HG02884 (cell line): ENCODE data around the gene SETD3.

Experiments used
- ATAC-seq: cut with Tn5 transposase; IDR thresholded peaks from one replicate; pipeline ENCODE4 v1.9.1; 2021; ENCODE audit warnings: mild to moderate bottlenecking, moderate library complexity; ENCODE audit not compliant: unreplicated experiment

The SETD3 gene

DNA sequence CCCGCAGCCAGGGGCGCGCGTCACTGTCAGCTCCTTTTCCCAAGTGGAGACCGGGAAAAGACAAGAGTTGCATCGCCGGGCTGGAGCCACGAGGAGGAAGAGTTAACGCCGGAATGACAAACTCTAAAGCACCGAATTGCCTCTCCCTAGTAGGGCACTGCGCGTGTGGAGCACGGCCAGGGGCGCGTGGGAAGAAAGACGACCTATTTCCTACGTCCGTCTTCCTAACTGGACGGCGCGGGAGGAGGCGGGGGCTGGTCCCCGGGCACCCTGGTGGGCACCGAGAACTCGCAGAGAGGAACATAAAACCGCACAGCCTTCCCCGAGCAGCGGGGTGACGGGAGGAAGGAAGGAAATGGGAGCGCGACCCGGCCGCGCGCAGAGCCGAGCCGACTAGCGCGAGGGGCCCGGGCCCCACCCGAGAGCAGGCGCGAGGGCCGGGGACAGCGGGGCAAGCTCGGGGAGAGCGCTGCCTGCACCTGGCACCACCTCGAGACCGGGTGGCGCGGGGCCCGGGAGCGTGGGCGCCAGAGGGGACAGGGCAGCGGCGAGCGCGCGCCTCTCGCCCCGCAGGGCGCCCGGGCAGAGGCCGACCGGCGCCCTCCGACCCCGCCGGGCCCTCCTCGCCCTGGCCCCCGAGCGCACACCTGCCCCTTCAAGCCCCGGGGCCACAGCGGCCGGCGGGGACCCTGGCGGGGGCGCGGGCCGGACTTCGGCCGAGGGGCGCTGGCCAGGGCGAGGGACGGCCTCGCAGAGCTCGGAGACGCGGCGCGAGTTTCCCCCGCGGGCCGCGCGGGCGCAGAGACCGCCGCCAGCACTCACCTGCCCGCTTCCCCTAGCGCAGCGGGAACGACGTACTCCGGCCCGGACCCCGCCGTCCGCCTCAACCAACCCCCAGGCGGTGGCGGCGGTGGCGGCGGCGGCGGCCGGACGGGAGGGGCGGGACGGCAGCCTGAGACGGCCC is at the start of gene SETD3:
Gene SETD3 (minus strand): TSS at position 954 of the 964 bp plus-strand sequence. CDS start 15,054 bp downstream, outside the sequence.
- ATAC-seq: peak; percentile 0

DNA sequence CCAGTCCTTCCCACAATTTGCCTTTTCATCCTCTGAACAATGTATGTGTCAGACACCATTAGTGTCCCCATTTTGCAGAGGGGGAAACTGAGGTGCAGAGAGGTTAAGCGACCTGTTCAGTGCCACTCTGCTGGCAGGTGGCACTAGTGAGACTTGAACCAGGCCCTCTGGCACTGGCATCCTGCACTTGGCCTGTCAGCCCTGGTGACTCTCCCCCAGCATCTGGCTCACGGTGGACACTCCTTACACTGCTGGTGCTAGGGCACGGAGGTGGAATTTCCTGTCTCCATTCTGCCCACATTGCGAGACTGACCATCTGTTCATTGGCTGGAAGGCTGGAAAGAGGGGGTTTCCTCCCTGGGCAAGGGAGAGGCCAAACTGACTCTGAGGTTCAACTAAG is 49.2 kb upstream of the SETD3 start:
- no peak for ATAC-seq

DNA sequence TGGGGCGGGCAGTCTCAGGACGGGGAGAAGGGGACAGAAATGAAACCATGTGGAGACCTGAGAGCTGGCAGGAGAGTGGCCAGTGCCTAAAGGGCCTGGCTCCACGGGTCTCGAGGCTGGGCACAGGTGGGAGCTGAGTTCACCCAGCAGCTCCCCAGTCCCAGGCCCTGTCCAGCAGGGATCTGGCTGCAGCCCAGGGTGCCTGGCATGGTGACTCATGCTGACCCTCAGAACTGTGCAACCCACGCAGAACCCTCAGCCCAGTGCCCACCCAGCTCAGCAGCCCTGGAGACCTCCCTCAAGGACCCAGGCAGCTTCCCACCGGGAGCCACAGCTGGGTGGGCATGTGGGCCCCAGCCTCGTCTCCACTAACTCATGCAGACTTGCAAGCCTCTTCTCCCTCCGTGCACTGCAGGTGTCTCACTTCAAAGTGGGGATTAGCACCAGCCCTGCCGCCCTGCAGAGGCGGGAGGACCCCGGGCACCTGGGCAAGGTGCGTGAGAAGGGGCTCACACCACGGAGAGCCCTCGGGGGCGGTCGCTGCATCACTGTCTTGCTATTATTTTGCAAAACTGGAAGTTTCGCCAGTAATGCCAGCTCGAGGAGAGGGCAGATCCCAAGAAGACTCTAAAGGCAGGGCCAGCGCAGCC is 46.9 kb upstream of the SETD3 start:
- no peak for ATAC-seq

DNA sequence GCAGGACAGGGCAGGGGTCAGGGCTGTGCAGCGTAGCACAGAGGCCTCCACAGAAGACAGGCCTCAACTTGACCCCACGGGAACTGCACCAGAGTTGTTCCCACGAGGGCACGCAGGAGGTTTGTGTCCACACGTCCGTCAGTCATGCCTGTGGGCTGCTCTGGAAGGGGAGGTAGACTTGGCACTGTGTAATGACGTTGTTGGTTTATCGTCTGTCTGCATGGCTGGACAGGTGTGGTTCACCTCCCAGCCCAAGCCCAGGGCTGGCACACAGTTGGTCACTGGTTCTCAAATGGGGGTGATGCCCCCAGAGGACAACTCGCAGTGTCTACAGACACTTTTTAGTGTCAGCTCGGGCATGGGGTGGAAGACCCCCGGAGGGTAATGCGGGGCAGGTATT is 46.4 kb upstream of the SETD3 start:
- no peak for ATAC-seq

DNA sequence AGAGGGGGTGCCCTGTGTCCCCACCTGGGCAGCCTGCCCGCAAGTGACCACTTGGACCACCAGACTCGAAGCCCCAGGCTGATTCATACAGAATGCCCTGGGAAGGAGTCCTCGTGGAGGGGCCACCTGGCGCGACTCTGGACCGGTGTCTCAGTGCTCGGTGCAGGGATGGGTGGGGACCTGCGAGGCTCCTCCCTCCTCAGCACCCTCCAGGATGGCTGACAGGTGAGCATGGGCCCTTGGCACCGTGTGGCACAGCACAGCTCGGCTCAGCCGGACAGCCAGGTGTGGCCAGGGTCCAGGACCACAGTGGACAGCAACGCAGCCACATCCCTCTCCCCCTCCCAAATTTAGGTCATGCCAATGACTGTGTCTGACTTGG is 45.0 kb upstream of the SETD3 start:
- ATAC-seq: no peak

DNA sequence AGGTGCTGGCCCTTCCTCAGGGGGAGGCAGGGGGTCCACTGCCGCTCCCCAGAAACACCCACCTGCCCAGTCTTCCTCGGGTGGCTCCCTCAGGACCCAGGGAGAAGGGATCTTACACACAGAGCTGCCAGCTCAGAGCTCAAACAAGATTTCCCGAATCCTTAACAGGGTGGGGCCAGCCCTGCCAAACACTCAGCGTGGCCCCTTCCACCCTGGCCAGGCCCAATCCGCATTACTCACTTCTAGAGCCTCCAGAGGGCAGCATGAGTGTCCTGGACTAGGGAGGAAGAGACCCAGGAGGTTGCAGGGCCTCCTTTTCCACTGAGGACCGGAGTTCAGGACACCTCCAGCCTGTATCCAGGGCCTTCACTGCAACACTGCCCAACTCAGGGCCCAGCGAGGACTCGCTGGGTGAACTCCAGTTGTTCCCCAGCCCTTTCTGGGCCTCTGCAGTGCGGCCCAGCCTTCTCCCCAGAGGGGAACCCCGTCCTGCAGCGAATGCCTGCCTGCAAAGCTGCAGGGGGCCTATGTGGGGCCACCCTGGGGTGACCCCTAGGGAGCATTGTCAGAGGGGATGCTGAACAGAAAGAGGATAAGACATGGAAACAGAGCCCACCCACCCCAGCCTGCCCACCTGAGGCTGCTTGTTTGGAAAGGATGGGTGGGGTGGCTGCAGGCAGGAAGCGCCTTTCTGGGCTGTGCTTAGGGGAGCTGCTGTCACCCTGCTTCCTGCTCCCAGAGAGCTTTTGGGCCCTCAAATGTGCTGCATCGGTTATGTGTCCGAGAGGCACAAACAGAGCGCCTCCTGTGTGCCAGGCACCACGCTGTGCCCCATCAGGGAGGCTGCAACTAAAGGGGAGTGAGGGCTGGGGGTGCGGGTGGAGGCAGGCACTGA is 44.4 kb upstream of the SETD3 start:
- no peak for ATAC-seq

DNA sequence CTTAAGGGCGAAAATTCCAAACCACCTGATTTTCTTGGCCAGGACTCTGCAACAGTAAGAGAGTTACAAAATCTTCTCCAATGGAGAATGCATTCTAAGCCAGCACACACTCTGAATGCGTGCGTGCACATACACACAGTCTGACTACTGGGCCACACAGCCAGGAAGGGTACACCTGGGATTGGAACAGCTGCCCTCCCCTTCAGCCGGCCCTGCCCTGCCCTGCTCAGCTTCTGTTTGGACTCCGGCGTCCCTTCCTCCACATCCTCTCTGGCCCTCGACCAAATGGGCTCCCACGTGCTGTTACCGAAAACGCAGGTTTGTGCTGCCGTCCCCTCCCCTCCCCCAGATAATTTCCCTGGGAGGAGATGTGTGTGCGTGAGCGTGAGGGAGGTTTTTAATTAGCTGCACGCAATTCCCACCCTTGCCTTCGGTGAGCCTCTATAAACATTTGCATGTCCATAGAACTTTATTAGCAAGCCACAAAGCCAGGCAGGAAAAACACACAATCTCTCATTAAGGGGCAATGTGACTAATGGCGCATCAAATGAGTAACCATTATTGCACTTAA is 43.5 kb upstream of the SETD3 start:
- no peak for ATAC-seq

DNA sequence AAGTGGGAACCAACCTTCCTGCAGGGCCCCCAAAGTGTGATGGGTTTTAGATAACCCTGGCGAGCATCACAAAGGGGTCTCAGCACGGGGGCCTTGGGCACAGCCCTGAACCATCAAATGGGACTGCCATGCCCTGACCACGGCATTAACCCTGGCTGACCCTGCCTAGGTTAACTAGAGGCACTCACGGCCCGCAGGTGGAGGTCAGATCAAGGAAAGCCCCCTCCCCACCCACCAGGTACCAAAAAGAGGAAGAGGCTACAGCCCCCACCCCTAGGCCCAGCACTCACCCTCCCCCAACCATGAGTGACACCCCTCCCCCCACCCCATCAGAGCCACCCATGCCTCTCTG is 43.0 kb upstream of the SETD3 start:
- ATAC-seq: no peak

DNA sequence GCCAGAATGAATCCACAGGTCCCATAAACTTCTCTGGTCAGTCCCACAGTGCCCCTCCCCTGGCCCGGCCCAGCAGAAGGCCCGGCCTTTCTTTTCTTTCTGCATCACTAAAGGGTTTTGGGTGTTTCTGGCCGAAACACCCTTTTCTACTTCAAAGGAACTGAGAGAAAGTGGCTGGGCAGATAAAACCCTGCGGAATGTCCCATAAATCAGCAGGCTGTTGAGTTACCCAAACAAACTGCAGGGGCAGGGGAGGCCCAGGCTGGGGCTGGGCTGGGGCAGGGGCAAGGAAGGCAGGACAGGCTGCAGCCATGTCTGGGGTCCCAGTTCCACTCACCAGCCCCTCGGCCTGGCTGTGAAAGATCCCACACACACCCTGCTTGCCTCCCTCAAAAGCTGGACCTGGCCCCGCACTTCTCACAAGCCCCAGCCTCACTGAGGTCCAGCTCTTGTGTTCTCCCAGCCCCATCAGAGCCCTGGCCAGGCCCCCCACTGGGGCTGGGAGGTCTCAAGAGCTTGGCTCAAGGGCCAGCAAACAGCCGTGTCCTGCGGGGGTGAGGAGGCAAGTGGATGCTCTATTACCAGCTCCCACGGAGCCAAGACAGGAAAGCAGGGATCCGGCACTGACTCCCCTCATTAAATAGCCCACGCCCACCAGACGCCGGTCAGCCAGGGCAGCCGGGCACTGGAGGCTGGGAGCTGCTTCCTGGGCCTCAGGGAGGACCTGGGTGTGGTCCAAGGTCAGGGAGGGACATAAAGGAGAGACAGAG is 42.5 kb upstream of the SETD3 start:
- ATAC-seq: no peak

DNA sequence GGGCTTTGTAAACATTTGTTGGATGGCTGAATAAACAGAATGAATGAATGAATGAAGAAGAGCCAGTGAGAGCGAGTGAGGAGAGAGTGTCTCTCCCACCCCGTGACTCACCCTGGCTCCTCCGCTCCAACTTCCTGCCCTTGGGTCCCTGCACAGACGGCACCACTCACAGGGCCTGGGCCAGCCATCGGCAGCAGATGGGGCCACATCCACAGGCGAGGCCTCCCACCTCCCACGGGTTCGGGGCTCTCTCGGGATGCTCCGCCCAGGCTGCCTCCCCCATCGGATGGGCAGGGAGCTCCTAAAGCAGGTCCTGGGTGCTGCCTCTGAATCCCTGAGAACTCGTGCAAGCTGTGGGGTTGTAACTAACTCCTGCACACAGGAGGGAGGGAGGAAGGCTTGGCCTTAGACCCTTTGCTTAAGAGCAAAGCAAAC is 41.8 kb upstream of the SETD3 start:
- ATAC-seq: no peak

DNA sequence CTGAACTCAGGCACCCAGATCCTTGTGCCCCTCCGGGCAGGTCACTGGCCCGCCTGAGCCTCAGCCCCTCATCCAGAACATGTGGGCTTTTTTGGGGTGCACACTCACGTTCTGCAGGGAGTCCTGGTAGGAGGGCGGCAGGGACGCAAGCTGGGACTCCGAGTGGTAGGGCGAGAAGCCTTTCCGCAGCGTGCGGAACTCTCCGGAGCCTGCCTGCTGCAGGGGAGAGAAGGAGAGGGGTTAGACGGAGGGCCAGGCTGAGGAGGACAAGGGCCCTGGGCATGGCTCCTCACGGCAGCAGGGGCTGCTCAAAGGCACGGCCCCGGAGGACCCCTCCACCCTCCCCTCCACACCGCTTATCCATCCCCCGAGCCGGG is 41.4 kb upstream of the SETD3 start:
- no peak for ATAC-seq

DNA sequence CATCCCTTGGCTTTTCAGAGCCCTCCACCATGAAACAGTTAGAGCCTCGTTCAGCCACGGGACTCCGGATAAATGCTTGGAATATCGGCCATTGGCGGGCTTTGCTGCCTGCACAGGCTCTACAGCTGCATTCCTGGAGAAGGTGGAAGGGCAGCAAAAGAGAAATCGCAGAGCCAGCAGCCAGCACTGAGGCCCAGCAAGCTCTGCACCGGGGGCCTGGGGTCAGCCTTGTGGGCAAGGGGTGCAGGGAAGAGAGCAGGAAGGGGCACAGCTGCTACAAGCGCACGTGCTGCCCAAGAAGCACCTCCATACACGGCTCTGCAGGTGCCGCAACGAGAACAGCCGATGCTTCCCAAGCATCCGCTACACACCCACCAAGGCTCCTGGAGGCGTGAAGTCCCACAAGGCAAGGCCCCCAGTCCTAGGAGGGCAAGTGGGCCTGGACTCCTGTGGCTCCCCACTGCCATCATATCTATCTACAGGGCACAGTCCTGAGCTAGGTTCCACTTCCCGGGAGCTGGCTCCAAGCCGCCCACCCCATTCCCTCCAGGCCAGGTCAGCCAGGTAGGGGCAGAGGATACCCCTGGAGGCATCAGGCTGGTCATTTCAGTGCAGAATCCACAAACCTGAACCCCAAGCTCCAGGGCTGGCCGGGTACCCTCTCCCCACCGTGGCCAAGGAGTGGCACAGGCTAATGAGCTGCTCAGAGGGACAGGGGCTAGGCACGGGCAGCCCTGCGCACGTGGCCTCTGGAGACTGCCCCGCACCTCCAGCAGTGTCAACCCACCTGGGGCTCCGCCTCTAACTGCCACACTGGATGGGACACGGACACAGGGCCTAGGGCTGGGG is 40.7 kb upstream of the SETD3 start:
- ATAC-seq: no peak

DNA sequence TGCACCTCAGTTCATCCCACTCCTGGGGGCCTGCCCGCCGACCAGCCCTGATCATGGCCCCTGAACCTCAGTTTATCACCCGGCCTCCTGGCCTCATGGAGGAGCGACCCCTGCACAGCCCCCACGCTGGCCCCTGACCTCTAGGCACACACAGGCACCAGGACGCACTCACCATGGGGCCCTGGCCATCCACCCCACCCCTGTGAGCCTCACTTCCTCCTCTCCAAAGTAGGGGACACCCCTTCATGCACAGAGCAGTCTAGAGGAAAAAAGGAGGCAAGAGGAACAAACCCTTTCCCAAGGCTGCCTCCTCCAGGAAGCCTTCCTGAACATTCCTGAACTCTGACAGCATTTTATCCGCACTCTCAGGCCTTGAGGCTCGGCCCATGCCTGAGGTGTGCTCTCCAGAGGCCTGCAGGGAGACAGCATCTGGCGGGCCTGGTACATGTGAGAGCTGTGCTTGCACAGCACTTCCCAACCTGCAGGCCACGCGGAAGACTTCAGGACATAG is 40.0 kb upstream of the SETD3 start:
- no peak for ATAC-seq

DNA sequence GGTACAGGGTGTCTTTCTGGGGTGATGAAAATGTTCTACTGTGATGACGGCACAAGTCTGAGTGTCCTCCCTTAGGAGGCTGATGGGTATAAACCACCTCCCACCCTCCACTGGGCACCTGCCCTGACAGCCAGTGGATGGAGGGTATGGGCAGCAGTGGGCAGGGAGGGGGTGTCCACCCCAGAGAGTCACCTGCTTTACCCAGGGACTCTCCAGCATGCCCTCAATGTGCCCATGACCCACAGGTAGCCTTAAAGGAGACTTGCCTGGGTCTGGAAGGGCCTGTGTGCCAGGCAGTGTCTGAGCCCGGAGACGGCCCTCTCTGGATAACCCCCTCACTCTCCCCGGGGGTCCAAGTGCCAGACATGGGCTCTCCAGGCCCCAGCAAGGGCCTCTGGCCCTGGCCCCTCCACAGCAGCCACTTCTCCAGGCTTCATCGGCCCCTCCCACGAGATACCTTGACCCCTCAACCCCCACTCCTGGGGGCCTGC is 39.3 kb upstream of the SETD3 start:
- no peak for ATAC-seq

DNA sequence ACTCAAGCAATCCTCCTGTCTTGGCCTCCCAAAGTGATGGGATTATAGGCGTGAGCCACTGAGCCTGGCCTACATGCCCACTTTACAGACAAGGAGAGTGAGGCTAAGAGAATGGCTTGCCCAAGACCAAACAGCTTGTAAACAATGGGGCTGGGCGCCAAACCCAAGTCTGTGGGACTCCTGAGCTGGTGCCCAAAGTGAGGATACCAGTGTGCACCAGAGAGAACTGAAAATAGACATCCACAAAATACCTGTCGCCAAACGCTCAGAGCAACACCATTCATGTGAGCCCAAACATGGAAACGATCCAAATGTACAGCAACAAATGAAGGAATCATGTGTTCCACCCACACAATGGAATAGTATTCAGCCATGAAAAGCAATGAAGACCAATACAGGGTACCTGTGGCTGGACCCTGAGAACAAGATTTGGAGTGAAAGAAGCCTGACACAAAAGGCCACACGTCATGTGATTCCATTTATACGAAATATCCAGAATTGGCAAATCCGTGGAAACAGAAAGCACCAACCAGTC is 38.8 kb upstream of the SETD3 start:
- ATAC-seq: no peak

DNA sequence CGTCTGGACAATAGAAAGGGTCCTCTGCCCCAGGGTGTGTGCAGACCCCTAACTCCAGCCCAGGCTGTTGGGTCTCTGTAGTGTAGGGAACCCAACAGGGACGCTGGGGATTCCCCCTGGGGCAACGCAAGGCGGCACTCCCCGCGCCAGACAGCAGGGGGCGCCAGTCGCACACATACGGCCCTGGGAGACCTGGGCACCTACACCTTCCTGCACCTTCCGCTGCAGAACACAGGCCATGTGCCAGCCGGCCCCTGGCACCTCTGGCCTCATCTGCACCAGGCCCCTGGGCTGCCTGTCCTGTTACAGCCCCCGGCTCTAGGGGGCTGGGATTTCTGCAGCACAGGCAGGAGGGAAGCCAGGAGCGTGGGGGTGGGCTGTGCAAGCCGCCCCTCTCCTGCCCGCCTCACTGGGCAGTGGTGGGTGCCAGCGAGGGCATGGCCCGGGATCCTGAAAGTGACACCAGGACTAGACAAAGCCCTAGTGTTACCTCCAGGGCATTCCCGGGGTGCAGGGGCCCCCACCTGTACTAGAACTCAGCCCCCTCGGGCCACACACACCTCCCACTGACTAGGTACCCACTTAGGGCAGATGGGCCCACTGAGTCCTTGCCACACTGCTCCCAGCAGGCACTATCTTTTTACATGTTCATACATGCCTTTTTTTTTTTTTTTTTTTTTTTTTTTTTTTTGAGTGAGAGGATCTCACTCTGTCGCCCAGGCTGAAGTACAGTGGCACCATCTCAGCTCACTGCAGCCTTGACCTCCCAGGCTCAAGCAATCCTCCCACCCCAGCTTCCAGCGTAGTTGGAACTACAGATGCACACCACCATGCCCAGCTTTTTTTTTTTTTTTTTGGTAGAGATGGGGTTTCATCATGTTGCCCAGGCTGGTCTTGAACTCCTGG is 38.0 kb upstream of the SETD3 start:
- peak; percentile 73 for ATAC-seq

DNA sequence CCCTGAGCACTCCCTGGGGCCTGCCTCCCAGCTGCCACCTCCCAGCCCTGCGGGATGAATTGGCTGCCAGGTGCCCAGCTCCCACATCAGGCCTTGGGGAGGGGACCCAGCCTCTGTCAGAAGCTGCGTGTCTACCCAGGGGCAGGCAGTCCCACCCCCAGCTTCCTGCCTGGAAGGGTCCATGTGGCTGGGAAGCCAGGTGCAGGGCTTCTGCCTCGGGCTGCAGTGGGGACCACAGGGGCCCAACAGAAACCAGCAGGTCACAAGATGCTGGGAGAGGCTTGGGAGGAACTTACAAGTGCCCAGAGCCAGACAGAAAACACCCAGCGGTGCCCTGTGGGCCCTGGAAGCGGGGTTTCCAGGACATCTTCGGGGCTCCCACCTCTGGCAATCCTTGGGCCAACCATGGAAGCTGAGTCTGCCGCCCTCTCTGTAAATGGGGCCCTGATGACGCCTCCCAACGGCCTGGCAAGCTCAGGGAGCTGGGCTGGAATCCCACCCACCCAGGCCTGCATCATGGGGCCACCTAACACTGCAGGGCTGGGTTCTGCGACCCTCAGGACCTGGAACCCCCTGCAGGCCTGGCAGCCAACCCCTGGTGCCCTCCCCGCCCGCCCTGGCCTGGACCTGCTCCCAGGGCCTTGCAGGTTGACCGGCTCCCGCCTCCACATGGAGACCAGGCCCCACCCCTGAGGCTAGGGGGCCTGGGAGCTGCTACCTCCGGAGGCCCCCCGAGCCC is 37.2 kb upstream of the SETD3 start:
- no peak for ATAC-seq
